PC-3 (cell line): ENCODE data around the gene HHIPL1.

Experiments
- CTCF ChIP-seq: fragments of 300-600 bp; sonication (generic); conservative IDR thresholded peaks from 2 replicates; pipeline ENCODE4 v1.5.1; 2017; ENCODE audit warnings: antibody characterized with exemption, low read depth, mild to moderate bottlenecking, low read length
- EZH2 ChIP-seq: fragments of 300-600 bp; sonication (generic); IDR thresholded peaks from one replicate; pipeline ENCODE4 v1.6.1; 2017; ENCODE audit warnings: antibody characterized with exemption, mild to moderate bottlenecking, low read length; ENCODE audit not compliant: unreplicated experiment

DNA sequence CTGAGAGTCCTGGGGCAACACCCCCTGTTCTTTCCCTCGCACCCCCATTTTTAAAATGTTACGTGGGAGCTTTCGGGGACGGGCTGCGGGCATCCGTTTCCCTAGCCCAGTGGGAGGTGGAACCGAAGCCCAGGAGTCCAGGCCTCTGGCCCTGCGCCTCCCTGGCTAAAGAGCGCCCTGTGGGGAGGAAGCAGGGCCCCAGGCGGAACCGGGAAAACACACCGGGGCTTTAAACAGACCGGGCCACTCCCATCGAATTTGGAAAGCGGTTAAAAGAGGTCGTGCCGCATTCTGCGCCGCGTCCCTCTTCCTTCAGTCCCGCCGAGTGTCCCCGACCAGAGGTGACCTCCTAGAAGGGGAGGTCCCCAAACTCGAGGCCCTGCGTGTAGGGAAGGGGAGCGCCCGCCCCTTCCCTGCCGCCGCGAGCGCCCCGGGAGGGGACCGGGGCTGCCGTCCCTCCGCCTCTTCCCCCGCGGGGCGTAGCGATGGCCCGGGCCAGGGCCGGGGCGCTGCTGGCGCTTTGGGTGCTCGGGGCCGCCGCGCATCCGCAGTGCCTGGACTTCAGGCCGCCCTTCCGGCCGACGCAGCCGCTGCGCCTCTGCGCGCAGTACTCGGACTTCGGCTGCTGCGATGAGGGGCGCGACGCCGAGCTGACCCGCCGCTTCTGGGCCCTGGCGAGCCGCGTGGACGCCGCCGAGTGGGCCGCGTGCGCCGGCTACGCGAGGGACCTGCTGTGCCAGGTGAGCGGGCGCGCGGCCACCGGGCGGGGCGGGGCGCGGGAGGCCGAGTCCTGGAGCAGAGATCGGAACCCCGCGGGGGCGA is at the start of gene HHIPL1:
- no peak for TF ChIP-seq CTCF
- TF ChIP-seq EZH2 = no peak
